ENCODE measurements around the gene ERP44.

DNA sequence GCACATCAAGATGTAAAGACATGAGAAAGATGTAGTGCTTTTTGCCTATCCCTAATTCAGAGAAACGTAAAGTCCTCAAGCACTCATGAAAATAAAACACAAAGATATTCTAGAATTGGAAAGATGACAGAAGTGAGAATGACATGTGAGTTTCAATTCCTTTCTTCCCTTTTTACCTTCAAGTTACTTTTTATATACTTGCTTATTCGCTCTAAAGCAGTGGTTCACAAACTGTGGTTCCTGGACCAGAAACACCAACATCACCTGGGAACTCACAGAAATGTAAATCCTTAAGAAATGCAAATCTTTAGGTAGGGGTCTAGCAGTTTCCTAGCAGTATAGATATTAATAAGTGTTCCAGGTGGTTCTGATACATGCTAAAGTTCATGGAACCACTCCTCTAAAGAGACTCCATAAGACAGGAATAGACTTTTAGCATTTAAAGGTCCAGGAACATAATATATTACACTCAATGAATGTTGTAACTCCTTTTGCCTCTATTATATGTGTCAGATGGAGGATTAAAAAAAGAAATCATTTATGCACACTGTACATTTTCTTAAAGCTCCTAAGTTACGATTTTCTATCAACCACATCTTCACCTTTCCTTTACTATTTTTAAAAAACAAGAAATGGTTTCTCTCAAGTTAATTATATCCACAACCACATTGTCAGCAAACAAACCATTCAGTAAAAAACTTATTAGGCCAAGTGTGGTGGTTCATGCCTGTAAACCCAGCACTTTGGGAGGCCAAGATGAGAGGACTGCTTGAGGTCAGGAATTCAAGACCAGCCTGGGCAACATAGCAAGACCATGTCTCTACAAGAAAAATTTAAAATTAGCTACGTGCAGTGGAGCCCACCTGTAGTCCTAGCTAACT, 39.9 kb downstream of the ERP44 start:
- TF ChIP-seq POLR2A (IDR thresholded peaks at IDR 0.05; ENCODE audit: low read length) (no peak), GATA1 (IDR thresholded peaks at IDR 0.05; ENCODE audit: low read depth, low read length) (no peak)

Data from erythroblast (primary cell).